HG02623 (cell line): ENCODE measurements around the gene COL18A1.
"Not testable (repeated sequence)": the region's sequence is repeated elsewhere in the genome, so short reads cannot be mapped to it uniquely, and the experiment has no call there.

ENCODE experiments used
- ATAC-seq: cut with Tn5 transposase; IDR thresholded peaks from one replicate; pipeline ENCODE4 v1.9.1; 2021; ENCODE audit warnings: moderate library complexity; ENCODE audit not compliant: unreplicated experiment

Gene COL18A1

GRCh38 chr21:45423968-45424853, 19.2 kb downstream of the COL18A1 start:
- no peak for ATAC-seq

GRCh38 chr21:45424854-45425795, 20.2 kb downstream of the COL18A1 start:
- no peak for ATAC-seq

- no peak for ATAC-seq
Measured at GRCh38 chr21:45427331-45428271, 22.6 kb downstream of the COL18A1 start.

DNA sequence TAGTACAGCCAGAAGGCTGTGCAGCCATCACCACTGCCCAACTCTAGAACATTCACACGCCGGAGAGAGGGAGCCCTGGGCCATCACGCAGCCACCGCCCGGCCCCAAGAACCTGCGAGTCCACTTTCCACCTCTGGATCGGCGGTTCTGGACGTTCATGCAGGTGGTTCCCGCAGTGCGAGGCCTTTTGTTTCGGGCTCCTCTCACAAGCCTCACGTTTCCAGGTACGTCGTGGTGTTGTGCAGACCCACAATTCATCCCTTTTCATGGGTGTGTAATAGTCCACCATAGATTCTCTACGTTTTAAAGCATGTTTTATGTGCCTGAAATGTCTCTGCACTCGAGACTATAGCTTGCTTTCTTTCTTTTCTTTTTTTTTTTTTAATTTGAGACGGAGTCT, 23.6 kb downstream of the COL18A1 start:
- no peak for ATAC-seq

DNA sequence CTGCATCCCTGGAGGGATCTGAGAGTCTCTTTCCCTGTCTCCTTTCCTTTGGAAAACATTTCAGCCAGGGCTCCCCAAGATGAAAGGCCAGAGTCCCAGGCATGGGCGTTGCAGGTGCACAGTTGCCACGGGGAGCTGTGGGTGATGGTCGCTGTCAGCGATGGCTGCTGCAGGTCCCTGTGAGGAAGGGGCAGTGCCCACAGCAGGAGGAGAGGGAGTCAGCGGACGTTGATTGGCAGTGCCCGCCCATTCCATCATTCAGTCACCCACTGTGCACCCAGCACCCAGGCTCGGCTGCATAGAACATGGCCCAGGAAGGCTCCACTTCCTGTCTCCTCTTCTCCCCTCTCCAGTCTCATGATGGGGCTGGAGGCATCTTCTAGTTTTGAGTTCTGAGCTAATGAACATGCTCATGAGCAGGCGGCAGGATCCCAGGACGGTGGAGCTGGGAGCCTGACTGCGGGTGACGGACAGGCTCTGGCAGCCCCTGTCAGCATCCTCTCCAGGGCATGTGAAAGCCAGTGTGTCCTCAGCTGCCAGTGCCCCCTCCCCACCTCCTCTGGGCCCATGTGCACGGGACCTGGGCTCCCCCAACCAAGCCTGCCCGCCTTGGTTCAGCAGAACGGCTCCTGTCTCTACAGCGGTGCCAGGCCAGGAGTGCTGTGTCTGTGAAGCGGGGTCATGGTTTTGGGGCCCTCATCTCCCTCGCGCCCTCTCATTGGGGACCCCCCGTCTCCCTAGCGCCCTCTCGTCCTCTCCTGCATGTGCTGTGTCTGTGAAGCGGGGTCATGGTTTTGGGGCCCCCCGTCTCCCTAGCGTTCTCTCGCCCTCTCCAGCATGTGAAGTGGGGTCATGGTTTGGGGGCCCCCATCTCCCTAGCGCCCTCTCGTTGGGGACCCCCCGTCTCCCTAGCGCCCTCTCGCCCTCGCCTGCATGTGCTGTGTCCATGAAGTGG, 24.5 kb downstream of the COL18A1 start:
- ATAC-seq, result no peak

DNA sequence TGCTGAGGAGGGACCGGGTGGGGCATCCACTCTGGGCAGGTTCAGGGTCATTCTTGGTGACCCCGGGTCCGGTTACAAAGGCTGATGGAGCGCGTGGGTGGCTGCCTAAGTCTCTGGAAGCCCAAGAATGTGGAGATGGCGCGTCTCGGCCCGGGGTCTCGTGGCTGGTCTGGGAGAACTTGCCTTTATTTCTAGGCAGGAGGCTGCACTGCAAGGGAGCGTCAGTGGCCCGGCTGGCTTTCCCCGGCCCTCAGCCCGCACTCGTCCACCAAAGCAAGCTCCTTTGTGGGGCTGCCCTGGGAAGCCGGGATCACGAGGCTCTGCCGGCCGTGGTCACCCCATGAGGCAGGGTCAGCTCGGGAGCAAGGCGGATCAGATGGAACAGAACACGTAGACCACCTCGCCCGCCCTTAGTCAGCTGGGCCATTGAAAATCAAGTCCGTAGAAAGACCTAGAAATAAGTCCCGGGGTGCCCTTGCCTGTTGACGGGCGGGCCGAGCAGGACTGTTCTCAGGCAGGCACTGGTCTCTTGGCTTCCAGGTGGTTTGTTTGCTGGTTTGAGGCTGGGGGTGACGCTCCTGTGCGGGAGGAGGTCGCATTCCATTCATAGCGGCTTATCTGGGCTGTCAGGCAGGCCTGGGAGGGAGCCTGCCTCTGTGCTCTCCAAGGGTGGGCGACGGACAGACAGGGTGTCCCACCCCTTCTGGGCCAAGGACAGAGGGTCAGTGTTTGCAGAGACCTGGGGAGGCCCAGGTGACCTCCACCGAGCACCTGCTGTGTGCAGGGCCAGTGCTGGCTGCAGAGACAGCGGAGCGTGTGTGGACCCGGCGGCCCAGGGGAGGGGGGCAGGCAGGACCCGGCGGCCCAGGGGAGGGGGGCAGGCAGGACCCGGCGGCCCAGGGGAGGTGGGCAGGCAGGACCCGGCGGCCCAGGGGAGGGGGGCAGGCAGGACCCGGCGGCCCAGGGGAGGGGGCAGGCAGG, 25.8 kb downstream of the COL18A1 start:
- no peak for ATAC-seq

- ATAC-seq, result no peak
Measured at GRCh38 chr21:45431781-45432572, 27.0 kb downstream of the COL18A1 start.

DNA sequence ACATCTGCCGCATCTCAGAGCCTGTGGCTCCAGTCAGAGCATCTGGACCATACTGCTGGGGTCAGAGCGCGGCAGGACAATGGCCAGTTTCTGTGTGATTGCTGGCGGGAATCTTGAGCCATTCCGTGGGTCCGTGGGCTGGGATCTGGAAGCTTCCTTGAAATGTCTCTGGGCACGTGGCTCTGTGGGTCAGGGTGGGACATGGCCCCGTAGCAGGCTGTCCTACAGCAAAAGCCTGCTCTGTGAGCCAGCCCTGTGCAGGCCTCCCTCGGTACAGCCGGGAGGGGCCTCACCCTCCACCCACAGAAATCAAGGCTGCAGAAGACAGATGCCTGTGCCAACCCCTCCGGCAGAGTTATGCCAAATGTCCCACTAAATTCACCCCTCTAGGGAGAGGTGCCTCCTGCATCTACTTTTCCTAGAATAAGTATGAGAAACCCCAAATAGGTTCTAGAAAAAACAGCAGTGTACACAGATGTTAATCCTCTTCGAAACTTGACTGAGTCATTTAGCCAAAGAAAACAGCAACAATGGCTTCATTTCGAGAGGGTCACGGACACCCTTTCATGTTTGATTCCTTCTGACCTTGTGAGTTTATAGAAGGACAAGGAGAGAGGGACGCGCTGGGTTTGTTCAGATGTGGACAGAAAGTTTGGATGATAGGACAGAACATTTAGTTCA, 27.8 kb downstream of the COL18A1 start:
- ATAC-seq, result no peak

DNA sequence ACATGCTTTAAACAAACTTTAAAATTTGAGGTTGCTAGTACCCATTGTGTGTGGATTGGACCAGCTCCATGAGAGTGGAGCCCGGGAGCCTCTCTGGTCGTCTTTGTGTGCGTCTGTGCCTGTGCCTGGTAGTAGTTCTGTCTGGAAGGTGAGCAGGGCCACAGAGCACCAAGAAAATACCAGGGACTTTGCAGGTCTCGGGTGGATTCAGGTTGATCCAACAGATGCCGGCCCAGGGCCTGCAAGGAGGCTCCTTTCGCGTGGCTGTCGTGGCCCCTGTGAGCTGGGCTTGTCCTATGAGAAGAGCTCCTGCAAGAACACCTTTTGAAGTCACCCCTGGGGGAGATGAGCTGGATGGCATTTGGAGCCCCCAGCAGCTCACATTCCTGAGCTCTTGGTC, 28.3 kb downstream of the COL18A1 start:
- no peak for ATAC-seq

GRCh38 chr21:45433911-45434644, 29.1 kb downstream of the COL18A1 start:
- ATAC-seq, result no peak

- ATAC-seq, result no peak
Measured at GRCh38 chr21:45434645-45435217, 29.8 kb downstream of the COL18A1 start.

GRCh38 chr21:45435405-45435981, 30.5 kb downstream of the COL18A1 start:
- no peak for ATAC-seq

- no peak for ATAC-seq
Measured at GRCh38 chr21:45436351-45437065, 31.5 kb downstream of the COL18A1 start.

DNA sequence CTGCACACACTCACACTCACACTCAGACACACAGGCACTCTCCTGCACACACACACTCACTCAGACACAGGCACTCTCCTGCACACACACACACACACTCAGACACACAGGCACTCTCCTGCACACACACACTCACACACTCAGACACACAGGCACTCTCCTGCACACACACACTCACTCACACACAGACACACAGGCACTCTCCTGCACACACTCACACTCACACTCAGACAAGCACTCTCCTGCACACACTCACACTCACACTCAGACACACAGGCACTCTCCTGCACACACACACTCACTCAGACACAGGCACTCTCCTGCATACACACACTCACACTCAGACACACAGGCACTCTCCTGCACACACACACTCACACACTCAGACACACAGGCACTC, 32.9 kb downstream of the COL18A1 start:
- ATAC-seq, result not testable (repeated sequence)
